Lower leg skin (tissue), 3 donors: ENCODE results near the gene OR9Q1.

Source experiments
- CTCF ChIP-seq, 3 donors: fragments of 450-650 bp; IDR thresholded peaks; one replicate each; pipeline ENCODE4 v1.5.1; 2016; ENCODE audit warnings: antibody characterized with exemption in 3 of 3, mild to moderate bottlenecking in 3 of 3, moderate library complexity in 2 of 3
- POLR2A ChIP-seq, 2 donors: fragments of 450-650 bp; IDR thresholded peaks; one replicate each; pipeline ENCODE4 v1.6.1; 2016 to 2017; ENCODE audit warnings: antibody characterized with exemption in 2 of 2, mild to moderate bottlenecking in 1 of 2, moderate library complexity in 1 of 2

- TF ChIP-seq CTCF (IDR thresholded peaks at IDR 0.05) (no peak), POLR2A (IDR thresholded peaks at IDR 0.05) (no peak)
These were observed 44.0 kb downstream of the OR9Q1 start for GRCh38 chr11:58067685-58068084.
